Activated CD4-positive, alpha-beta T cell treated with anti-CD3 and anti-CD28 coated beads for 1 hour (primary cell): ENCODE data around the gene ANTXR2.
"Not testable (repeated sequence)": the region's sequence is repeated elsewhere in the genome, so short reads cannot be mapped to it uniquely, and the experiment has no call there.

Experiments used
- DNase-seq: peaks from one replicate; pipeline ENCODE4 v3.0.0-alpha.2; 2020

ANTXR2 gene

DNA sequence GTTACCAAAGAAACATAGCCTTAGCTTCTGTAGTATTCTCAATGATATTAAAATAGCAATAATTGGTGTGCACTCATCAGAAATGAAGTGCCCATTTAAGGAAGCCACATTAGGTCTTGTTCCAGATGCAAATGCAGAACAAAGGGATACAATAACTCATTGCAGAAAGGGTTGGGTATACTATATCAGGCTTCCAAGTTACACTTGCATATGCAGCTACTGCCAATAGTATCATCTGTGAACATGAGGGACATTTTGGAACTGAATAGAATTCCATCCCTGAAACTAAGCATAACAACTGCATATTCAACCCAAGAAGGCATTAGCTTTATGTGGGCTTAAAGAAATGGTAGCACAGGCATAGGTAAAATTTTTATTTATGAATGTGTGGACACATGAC, 167.8 kb downstream of the ANTXR2 start:
- no peak for DNase-seq

DNA sequence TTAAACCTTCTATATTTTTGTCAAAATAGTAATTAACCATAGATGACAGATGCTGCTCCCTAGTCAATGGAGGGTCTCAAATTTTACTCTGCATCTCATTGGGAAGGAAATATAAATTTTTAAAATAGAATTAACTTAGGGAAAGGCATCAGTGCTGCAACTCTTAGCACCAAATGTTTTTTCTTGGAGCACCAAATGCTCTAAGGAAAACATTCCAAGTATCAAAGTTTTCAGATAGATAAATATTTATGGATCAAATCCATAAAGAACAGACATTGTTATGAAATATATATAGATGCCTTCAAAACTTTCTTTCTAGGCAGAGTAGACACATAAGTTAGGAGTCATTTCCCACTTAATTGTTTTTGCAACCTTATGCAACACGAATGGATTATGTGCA, 168.7 kb downstream of the ANTXR2 start:
- no peak for DNase-seq

DNA sequence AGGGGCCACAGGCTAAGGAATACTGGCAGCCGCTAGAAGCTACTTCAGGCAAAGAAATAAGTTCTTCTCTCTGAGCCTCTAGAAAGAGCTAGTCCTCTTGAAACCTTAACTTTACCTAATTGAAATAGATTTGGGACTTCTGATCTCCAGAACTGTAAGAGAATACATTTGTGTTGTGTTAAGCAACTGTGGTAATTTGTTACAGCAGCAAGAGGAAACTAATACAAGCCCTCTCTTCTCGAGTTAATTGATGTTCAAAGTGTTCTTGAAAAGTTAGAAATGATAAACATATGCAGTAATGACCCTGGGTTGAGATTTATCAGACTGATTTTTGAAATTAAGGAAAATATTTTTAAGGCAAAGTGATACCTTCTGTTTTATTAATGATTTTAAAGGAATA, 172.8 kb downstream of the ANTXR2 start:
- no peak for DNase-seq

DNA sequence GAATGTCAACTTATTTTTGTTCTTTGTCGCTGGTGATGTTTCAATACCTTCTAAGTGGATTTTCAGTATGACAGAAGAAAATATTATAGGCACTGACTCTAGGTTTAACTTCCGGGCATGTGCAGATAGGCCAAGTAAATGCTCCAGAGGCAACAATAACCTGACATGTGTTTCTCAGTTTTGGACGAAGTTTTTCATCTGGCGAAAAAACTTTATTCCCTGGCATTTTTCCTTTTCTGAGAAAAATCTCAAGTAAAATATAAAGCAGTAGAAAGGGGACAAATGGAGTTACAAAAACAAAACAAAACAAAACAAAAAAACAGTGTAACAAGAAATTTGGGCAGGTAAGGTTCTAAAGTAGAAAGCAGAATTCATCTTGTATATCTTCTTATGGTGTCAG, 173.5 kb downstream of the ANTXR2 start:
- DNase-seq: no peak

DNA sequence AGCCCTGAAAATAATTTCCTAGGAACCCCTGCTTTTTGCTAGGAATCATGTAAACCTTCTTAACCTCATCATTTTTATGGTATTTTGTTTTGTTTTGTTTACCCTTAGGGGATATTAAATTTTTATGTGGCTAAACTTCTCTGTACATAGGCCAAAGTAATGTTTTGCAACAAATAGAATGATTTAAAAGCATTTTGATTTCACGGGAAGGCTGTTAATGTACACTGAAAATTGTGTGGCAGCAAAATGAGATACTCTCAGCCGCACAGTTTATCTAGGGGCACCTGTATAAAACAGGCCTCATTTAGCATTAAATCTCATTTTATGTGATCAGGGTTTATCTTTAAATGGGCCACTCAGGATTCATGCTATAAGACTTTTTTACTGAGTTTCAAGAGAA, 175.0 kb downstream of the ANTXR2 start:
- DNase-seq: no peak

DNA sequence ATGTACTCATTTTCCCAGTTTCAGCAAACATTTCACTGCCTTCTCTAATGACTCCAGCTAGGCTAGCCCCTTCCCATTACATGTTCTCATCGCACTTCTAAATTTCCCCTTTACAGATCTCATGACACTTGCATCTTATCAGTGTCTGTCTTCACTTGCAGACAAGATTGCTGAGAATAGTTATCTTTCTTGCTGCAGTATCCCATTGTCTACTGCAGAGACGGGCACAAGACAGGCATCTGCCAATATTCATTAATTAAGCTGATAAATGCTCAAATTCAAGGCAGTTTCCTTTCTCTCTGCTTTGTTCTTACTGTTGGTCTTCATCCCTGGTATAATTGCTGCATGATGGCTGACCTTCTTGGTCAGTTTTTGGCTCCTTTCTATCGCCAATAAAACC, 175.9 kb downstream of the ANTXR2 start:
- no peak for DNase-seq

DNA sequence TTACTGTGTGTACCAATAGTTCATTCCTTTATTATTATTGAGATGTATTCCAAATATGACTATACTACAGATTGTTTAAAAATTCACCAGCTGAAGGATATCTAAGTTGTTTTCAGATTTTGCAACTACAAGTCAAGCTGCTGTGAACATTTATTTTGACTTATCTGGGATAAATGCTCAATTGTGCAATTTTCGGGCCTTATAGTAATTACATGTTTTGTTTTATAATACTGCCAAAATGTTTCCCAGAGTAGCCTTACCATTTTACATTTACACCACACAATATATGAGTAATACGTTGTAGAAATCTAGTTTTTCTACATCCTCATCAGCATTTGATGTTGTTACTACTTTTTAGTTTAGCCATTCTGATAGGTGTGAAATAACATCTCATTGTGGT, 179.6 kb downstream of the ANTXR2 start:
- DNase-seq: no peak

DNA sequence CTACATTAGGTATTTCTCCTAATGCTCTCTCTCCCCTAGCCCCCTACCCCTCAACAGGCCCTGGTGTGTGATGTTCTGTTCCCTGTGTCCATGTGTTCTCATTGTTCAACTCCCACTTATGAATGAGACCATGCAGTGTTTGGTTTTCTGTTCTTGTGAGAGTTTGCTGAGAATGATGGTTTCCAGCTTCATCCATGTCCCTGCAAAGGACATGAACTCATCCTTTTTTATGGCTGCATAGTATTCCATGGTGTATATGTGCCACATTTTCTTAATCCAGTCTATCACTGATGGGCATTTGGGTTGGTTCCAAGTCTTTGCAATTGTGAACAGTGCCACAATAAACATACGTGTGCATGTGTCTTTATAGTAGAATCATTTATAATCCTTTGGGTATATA, 184.0 kb downstream of the ANTXR2 start:
- DNase-seq: not testable (repeated sequence)

DNA sequence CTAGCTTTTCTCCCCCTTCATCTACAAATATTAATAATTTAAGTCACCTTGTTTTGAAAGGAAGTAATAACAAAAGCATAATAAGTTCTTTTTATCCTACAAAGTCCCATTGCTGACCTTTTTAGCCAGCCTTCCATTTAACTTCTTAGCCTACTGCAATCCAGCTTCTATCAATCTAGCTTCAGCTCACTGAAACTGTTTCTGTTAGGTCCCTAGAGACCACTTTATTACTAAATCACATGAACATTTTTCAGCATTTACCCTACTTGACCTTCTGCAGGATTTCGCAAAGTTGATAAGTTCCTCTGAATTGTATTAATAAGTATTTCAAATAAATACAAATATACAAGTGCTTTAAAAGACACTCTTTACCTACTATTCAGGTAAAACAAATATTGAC, 186.5 kb downstream of the ANTXR2 start:
- DNase-seq: no peak

DNA sequence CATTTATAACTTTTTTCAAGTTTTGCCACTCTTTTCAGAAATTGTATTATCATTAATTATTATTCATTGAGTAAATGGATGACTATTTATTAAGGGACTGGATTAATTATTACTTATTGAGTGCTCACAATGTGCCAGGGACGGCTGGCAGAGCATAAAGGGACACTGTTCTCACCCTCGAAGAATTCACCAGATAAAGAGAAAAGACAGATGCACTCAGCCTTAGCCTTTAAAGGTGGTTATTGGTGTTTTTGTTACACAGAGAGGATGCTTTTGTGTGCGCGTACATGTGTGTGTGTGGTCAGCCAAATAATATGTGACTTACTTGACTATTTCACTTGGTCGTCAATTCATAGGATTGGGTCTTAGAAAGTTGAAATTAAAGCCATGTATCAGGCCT, 187.0 kb downstream of the ANTXR2 start:
- DNase-seq: no peak

DNA sequence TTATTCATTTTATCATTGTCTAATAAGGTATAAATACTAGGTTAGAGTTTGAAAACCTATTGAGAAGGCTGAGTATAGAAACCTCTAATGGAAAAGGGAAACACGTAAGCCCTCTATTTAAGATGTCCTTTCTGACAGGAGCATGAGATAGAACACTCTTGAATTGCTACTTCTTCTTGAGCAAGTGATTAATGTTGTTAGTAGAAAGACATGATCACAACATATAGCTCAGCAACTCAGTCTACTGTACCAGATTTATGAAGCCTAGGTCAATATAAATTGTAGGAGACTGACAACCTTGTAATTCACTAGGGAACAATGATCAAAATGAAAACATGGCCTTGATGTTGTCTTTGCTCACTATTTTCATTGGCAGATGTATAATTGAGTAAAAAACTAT, 189.7 kb downstream of the ANTXR2 start:
- DNase-seq: no peak

DNA sequence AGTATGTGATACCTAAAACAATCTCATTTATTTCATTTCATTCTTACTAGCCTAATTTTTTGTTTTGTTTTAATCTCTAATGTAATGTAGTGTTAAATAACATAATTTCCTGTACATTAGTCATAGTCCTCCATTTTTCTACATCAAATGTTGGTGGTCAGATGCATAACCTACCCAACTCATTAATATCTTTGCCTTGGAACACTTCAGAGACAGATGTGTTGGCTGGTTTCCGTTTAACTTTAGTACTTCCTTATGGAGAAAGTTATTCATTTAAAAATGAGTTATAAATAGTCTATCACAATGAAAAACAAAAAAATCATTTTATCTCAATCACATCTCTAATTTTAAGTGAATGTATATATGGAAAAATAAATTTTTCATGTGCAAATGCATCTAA, 190.2 kb downstream of the ANTXR2 start:
- DNase-seq: no peak

DNA sequence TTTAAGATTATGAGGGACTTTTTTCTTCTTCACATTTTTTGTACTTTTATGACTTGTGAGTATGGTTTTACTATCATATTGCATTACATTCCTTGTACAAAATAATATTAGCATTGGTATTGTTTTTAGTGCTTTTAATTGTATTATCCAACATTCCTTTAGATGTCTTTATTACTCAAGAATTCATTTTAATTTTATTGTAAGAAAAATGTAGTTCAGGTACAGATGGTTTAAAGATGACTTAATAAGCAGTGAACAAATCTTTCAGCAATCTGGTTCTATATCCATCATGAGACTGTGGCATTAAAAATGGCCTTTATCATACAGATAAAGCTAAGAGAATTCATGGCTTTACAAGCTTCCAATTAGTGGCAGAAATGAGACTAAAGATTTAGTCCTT, 191.6 kb downstream of the ANTXR2 start:
- no peak for DNase-seq

DNA sequence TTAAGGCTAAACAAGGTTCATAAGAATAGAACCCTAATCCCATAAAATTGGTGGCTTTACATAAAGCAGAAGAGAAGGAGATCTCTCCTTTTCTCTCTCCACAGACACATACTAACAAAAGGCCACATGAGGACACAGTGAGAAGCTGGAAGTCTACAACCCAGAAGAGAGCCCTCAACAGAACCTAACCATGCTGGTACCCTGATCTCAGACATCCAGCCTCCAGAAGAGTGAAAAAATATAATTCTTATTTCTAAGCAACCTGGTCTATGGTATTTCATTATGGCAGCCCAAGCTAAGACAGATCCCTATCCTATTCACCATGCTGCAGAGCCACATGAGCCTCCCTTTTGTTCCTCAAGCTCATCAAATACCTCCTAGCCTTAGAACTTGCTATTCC, 195.5 kb downstream of the ANTXR2 start:
- DNase-seq: no peak

DNA sequence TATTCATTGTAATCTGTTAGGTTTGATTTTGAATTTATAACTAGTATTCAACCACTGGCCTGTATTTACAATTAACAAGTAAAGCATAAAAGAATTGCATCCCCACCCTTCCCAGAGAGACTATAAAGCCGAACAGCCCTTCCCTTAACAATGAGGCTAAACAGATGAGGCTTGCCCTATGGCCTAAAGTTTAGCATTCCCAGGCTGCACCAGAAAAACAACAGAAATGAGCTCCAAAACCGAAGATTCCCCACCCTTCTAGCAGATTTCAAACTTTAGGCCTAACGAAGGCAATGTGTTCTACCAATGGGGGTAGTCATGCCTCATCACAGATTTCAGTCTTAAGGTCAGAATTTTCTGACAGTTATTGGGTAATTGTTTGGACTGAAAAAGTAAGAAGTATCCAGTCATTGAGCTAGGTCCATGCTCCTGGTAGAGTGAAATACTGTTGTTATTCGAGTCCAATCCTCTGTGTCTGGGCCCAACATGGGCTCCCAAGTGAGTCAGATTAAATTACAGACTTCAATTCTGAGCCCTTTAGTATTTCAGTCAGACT, 197.6 kb downstream of the ANTXR2 start:
- DNase-seq: no peak

DNA sequence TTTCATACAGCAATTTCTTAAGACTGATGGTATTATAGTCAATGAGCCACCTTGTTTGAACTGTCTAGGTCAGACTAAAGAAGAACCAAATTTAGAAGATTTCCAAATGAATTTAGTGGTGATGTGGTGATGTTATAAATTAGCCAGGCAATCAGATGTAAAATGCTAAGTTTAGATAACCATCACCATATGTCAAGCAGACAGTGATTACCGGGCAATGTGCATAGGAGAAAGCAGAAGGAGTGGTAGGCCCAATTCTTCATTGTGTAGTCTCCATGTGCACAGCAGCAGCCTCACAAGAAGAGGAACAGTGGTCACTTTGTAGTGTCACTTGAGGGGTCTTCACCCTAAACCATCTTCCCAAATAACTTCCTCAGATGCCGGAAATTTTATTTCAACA, 198.8 kb downstream of the ANTXR2 start:
- DNase-seq: no peak

DNA sequence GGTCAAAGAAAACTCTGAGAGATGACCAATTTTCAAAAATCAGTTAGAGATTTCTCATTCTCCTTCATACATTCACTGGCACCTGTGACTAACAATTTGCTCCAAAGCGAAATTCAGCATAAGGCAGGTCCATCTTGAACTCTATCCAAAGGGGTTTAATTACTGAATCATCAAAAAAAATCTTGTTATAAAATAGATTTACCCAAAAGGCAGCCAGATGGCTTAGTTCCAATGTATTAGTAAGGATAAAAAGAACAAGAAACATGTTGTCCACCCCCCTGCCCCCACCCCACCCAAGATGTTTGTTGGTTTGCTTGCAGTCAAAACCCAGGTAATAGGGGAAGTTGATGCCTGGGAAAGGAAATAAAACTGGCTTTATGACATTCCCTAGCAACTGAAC, 200.3 kb downstream of the ANTXR2 start:
- DNase-seq: no peak

DNA sequence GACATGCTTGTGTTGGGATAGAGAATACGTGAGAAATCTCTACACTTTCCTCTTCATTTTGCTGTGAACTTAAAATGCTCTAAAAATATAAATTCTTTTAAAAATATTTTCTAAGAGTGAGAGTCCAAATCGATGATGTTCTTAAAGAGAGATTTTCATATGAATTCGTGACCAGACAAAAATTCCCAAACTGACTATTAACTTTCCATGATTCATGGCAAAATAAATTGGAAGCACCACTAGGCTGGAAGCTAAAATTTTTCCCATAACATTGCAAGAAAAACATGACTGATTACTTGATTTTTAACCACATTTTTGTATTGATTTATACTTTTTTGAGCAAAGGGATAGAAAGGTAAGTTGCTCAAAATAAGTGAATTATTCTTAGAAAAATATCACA, 201.1 kb downstream of the ANTXR2 start:
- DNase-seq: no peak

DNA sequence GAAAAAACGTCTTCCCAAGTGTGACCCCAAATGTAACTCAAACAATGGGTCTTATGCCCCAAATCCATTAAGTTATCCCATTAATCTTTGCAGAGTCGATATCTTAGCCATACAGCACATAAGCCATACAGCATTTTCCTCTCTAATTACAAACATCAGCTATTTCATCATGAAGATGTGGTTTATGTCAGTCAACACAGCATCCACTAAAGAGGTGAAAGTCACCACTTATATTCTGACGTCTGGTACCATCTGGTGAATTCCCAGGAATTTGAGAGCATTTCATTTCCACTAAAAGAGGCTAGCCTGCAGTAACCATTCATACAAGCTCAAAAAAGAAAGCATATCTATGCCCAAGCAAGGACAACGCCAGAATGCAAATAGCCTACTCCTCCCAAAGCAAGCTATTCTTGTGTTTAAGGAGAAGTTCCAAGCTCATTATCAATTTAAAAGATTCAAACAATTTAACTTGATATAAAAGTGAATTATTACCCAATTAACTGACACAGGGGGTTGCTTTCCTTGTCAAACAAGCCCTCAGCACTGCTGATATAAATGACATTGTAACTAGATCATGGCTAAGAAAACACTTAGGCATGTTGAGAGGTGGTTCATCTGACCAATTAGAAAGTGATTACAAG, 203.3 kb downstream of the ANTXR2 start:
- DNase-seq: no peak

DNA sequence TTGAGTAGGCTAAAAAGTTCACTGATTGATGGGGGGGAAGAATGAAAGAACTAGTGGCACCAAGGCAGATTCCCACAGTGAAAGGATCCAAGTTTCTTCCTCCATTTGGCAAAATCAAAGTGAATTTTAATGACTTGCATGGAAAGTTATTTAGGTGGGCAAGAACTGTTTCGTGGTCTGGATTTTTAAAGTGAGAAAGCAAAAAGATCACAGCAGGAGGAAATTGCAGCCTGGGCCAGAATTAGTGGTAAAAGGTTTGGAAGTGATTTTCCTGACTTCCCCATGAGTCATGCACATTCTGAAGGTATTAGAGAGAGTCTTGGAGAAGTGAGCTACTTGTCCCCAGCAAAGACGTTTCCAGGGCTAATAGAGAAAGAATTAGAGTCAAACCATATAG, 207.8 kb downstream of the ANTXR2 start:
- no peak for DNase-seq

DNA sequence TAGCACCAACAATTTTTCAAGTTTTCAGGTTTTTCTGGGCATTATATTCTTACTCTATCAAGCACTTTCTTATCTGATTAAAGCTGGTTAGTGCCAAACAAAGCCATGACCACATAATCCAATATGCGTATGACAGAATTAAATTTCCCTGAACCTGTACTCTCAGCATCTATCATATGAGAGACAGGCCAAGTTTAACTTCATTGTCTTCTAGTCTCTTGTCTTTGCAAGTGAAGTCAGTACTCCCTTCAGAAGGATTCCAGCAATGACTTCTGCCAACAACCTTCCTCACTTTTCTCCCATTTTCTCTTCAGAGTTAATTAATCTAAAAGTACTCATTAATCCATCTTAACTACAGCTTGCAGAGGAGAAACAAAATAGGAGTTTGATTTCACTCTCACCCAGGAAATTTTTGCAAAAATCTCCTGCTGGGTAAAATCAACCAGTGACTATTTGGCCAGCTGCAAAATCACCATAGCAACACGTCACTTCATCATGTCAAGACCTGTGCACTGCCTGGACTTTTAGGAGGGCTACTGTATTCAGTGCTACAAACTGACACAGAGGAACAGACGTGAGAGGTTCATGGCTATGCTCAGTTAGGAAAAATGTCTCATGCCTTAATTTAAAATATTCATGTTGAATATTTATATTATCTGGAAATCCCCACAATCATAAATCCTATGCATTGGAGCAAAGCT, 208.4 kb downstream of the ANTXR2 start:
- no peak for DNase-seq

DNA sequence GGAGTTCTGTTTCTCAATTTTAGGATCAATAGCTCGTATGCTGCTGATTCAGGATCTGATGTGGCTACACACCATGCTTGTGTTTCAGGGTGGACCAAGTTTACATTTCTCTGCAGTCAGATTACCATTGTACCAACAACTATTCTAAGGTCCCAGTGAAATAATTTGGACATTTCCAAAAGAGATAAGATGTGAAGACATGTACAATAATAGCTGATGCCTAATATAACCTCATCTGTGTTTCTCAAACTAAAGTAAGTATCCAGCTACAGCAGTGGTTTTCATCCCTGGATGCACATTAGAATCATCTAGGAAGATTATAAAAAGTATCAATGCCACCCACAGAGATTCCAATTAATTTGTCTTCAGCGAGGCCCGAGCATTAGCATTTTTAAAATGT, 209.7 kb downstream of the ANTXR2 start:
- DNase-seq: no peak

DNA sequence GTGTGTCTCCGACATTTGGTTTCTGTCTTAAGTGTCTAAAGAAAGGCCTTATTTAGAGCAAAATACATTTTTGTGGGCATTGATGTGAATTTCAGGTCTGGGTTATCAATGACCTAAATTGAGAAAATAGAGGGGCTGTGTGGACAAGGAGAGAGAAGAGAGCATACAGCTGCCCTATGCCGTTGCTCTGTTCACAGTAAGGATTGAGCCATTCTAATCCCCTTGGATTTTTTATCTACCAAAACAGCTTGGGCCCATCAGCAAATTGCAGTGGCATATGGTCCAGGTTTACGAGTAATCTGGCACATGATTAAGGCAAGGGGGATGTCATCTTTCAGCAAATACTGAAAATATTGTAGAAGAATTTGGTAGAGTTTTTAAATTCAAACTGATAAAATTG, 210.2 kb downstream of the ANTXR2 start:
- DNase-seq: no peak

DNA sequence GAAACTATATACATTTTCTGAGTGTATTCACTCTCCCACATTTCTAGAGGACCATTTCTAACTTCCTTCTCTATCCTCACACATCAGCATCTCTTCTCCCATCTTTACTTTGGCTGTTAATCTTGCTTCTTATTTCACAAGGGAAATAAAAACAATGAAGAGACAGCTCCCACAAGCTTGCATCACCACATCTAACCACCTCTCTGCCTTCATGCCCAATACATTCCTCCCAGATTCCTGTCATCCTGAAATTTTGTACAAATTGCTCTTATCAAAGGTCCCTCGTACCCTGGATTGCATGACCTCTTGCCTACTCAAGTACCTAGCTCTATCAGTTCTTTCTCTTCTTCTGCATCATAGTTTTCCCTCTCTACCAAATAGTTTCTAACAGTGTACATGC, 215.2 kb downstream of the ANTXR2 start:
- DNase-seq: no peak

DNA sequence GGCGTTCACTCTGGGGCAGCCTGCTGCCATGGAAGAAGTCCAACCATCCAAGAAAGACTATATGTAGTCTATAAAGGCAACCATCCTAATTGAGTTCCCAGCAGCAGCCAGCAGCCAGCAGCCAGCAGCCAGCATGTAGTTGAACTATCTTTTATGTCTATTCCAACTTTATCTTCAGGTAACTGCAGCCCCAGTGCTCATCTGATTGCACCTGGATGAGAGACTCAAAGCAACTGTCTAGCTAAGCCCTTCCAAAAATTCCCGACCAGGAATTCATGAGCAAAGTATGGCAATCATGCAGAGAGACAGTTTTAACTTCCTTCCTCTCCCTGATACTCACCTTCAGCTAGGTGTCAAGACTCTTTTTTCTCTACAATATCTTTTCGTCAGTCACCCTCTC, 216.8 kb downstream of the ANTXR2 start:
- no peak for DNase-seq
